ENCODE data around the gene B3GLCT. TPM values are rescaled to one million over a fixed set of nuclear protein-coding genes. Genes with fewer than 3 reads are reported as not detected.

B3GLCT gene
- polyA plus RNA-seq: 10 to 100 TPM in 1 of 3 donors, 1 to 10 TPM in 2; 9.0 to 16.9 (median 9.8) TPM

- peak within 1 kb of the TSS; percentile 80 to 89 (median 86) for H3K4me3 Mint-ChIP-seq
- H3K27ac Mint-ChIP-seq: peak within 1 kb of the TSS; percentile 81 to 96 (median 92)
- H3K4me1 Mint-ChIP-seq: peaks cover 24 to 30% of the 10 kb centered on the region in 2 donors
- no peaks in the 10 kb centered on the region for H3K9me3 Mint-ChIP-seq
- peaks cover 0 to 3% (median 0%) of the 10 kb centered on the region in 3 donors for H3K36me3 Mint-ChIP-seq
- peak; percentile 82 to 87 (median 86) for DNase-seq
- H3K27me3 Mint-ChIP-seq (ENCODE audit: low read depth in 3 of 3): peaks cover 3 to 12% (median 8%) of the 10 kb centered on the region in 3 donors
Measured at GRCh38 chr13:31199849-31200636, at the start of gene B3GLCT. B3GLCT (plus strand) TSS chr13:31199975; CDS start chr13:31200085, 110 bp downstream.

- Mint-ChIP-seq H3K4me1 (peaks cover 0 to 1% of the 10 kb centered on the region in 2 donors), H3K9me3 (no peaks in the 10 kb centered on the region), H3K36me3 (peaks cover 33 to 67% (median 52%) of the 10 kb centered on the region in 3 donors), H3K4me3 (no peak overlapping the region), H3K27ac (no peak overlapping the region), H3K27me3 (ENCODE audit: low read depth in 3 of 3) (no peaks in the 10 kb centered on the region)
- no peak for DNase-seq
Measured at GRCh38 chr13:31150315-31150985, 49.3 kb upstream of the B3GLCT start.

GRCh38 chr13:31151837-31152236 is 47.9 kb upstream of the B3GLCT start:
- Mint-ChIP-seq H3K9me3 (no peaks in the 10 kb centered on the region), H3K36me3 (peaks cover 33 to 59% (median 50%) of the 10 kb centered on the region in 3 donors), H3K4me3 (no peak overlapping the region), H3K4me1 (no peaks in the 10 kb centered on the region), H3K27me3 (ENCODE audit: low read depth in 3 of 3) (no peaks in the 10 kb centered on the region), H3K27ac (no peak overlapping the region)
- DNase-seq: no peak

GRCh38 chr13:31154939-31155338 is 44.8 kb upstream of the B3GLCT start:
- Mint-ChIP-seq H3K4me3 (no peak overlapping the region), H3K27me3 (ENCODE audit: low read depth in 3 of 3) (peaks cover 0 to under 1% (median 0%) of the 10 kb centered on the region in 3 donors), H3K36me3 (peaks cover 25 to 33% (median 28%) of the 10 kb centered on the region in 3 donors), H3K4me1 (peaks cover 11 to 15% of the 10 kb centered on the region in 2 donors), H3K27ac (no peak overlapping the region), H3K9me3 (no peaks in the 10 kb centered on the region)
- no peak for DNase-seq

GRCh38 chr13:31159306-31159705 is 40.5 kb upstream of the B3GLCT start:
- peaks cover 8 to 11% (median 9%) of the 10 kb centered on the region in 3 donors for H3K36me3 Mint-ChIP-seq
- H3K27me3 Mint-ChIP-seq (ENCODE audit: low read depth in 3 of 3): peaks cover 12 to 28% (median 13%) of the 10 kb centered on the region in 3 donors
- H3K4me1 Mint-ChIP-seq: peaks cover 32 to 36% of the 10 kb centered on the region in 2 donors
- peak overlapping the region; percentile 62 to 99 (median 94) for H3K4me3 Mint-ChIP-seq
- peak overlapping the region in 2 of 6 donors; percentile 9 to 27 for H3K27ac Mint-ChIP-seq
- DNase-seq: no peak
- no peaks in the 10 kb centered on the region for H3K9me3 Mint-ChIP-seq

GRCh38 chr13:31160857-31161556 is 38.8 kb upstream of the B3GLCT start:
- Mint-ChIP-seq H3K9me3 (no peaks in the 10 kb centered on the region), H3K27me3 (ENCODE audit: low read depth in 3 of 3) (peaks cover 12 to 28% (median 13%) of the 10 kb centered on the region in 3 donors), H3K4me3 (peak overlapping the region; percentile 94 to 99 (median 94)), H3K4me1 (peaks cover 32 to 36% of the 10 kb centered on the region in 2 donors), H3K27ac (peak overlapping the region; percentile 95 to 100 (median 98)), H3K36me3 (no peaks in the 10 kb centered on the region)
- DNase-seq: peak; percentile 52 to 61 (median 52)

- peak; percentile 99 for DNase-seq
- H3K27ac Mint-ChIP-seq: peak within 1 kb of the TSS; percentile 95 to 100 (median 98)
- peaks cover 32 to 36% of the 10 kb centered on the region in 2 donors for H3K4me1 Mint-ChIP-seq
- no peaks in the 10 kb centered on the region for H3K36me3 Mint-ChIP-seq
- peak within 1 kb of the TSS; percentile 94 to 99 (median 94) for H3K4me3 Mint-ChIP-seq
- H3K9me3 Mint-ChIP-seq: no peaks in the 10 kb centered on the region
- peaks cover 12 to 28% (median 13%) of the 10 kb centered on the region in 3 donors for H3K27me3 Mint-ChIP-seq (ENCODE audit: low read depth in 3 of 3)
Measured at GRCh38 chr13:31161557-31162150, 38.1 kb upstream of the B3GLCT start, which contains the start of gene HSPH1. HSPH1 (minus strand) TSS chr13:31161904; CDS start chr13:31161582, 322 bp downstream.

GRCh38 chr13:31162151-31163008 is 37.4 kb upstream of the B3GLCT start:
- Mint-ChIP-seq H3K4me1 (peaks cover 32 to 36% of the 10 kb centered on the region in 2 donors), H3K9me3 (no peaks in the 10 kb centered on the region), H3K27ac (peak overlapping the region; percentile 95 to 100 (median 98)), H3K27me3 (ENCODE audit: low read depth in 3 of 3) (peaks cover 12 to 28% (median 13%) of the 10 kb centered on the region in 3 donors), H3K36me3 (no peaks in the 10 kb centered on the region), H3K4me3 (peak overlapping the region; percentile 94 to 99 (median 94))
- DNase-seq: peak; percentile 97 to 98 (median 98)

GRCh38 chr13:31166591-31166990 is 33.2 kb upstream of the B3GLCT start:
- H3K4me1 Mint-ChIP-seq: peaks cover 10 to 11% of the 10 kb centered on the region in 2 donors
- no peak overlapping the region for H3K4me3 Mint-ChIP-seq
- H3K36me3 Mint-ChIP-seq: no peaks in the 10 kb centered on the region
- DNase-seq: no peak
- no peaks in the 10 kb centered on the region for H3K9me3 Mint-ChIP-seq
- no peak overlapping the region for H3K27ac Mint-ChIP-seq
- H3K27me3 Mint-ChIP-seq (ENCODE audit: low read depth in 3 of 3): peaks cover 11 to 16% (median 15%) of the 10 kb centered on the region in 3 donors

- DNase-seq: no peak
- peaks cover 5 to 7% of the 10 kb centered on the region in 2 donors for H3K4me1 Mint-ChIP-seq
- H3K27ac Mint-ChIP-seq: no peak overlapping the region
- no peaks in the 10 kb centered on the region for H3K9me3 Mint-ChIP-seq
- H3K36me3 Mint-ChIP-seq: no peaks in the 10 kb centered on the region
- peaks cover 2 to 10% (median 7%) of the 10 kb centered on the region in 3 donors for H3K27me3 Mint-ChIP-seq (ENCODE audit: low read depth in 3 of 3)
- no peak overlapping the region for H3K4me3 Mint-ChIP-seq
Measured at GRCh38 chr13:31167490-31167889, 32.3 kb upstream of the B3GLCT start.

GRCh38 chr13:31168166-31168565 is 31.6 kb upstream of the B3GLCT start:
- no peak overlapping the region for H3K27ac Mint-ChIP-seq

GRCh38 chr13:31168736-31169135 is 31.0 kb upstream of the B3GLCT start:
- Mint-ChIP-seq H3K27ac (no peak overlapping the region), H3K9me3 (no peaks in the 10 kb centered on the region), H3K4me1 (no peaks in the 10 kb centered on the region), H3K4me3 (no peak overlapping the region), H3K27me3 (ENCODE audit: low read depth in 3 of 3) (peaks cover 0 to 7% (median 2%) of the 10 kb centered on the region in 3 donors), H3K36me3 (no peaks in the 10 kb centered on the region)
- no peak for DNase-seq

More at GRCh38 chr13:31168166-31168565, 31.6 kb upstream of the B3GLCT start:
- no peaks in the 10 kb centered on the region for H3K9me3 Mint-ChIP-seq
- no peak overlapping the region for H3K4me3 Mint-ChIP-seq
- H3K27me3 Mint-ChIP-seq (ENCODE audit: low read depth in 3 of 3): peaks cover 0 to 7% (median 2%) of the 10 kb centered on the region in 3 donors
- DNase-seq: no peak
- no peaks in the 10 kb centered on the region for H3K36me3 Mint-ChIP-seq
- H3K4me1 Mint-ChIP-seq: peaks cover 0 to under 1% of the 10 kb centered on the region in 2 donors

All from immature natural killer cell (primary cell).